ENCODE results near the gene TMEM223. TPM values are rescaled to one million over a fixed set of nuclear protein-coding genes. Genes with fewer than 3 reads are reported as not detected.
A peak's percentile ranks its signal among the peaks of the same experiment; 100 is the strongest.
"Not testable (repeated sequence)": the region's sequence is repeated elsewhere in the genome, so short reads cannot be mapped to it uniquely, and the experiment has no call there.

Gene TMEM223
- total RNA-seq, 1 donor from 2014 or later, result 21.8 TPM

DNA sequence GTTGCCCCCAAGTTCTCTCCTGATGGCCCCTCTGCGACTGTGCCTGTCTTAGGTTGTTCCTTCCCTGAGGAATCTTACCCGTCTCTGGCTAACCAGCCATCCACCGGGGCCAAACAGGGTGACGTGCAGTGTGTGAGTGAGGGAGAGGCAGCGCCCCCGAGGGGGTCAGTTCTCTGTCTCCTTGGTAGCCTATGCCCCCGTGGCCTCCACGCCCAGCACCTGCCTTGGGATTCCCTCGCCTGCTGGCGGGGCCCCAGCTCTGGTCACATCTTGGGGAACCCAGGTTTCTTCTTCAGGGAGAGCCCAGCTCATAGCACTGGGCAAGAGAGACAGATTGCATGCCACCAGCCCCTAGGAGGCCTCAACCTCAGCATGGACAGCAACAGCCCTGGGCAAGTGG is 7.7 kb upstream of the TMEM223 start:
- DNase-seq, result no peak

DNA sequence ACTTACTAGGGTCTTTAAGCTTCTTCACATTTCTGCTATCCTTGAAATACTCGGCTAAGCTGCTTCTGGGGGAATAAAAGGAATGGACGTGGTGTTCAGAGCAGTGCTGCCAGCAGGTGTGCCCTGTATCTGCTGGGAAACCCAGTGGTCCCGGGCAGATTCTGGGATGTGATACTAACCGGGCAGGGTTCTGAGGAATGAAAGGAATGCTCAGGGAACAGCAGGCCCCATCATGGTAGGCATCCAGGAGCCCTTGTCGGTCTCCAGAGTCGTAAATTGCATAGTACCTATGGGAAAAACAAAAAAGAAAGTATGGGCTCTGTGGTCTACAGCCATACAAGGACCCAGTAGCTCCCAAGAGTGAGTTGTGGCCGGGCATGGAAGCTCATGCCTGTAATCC is 4.5 kb upstream of the TMEM223 start:
- DNase-seq, result no peak

DNA sequence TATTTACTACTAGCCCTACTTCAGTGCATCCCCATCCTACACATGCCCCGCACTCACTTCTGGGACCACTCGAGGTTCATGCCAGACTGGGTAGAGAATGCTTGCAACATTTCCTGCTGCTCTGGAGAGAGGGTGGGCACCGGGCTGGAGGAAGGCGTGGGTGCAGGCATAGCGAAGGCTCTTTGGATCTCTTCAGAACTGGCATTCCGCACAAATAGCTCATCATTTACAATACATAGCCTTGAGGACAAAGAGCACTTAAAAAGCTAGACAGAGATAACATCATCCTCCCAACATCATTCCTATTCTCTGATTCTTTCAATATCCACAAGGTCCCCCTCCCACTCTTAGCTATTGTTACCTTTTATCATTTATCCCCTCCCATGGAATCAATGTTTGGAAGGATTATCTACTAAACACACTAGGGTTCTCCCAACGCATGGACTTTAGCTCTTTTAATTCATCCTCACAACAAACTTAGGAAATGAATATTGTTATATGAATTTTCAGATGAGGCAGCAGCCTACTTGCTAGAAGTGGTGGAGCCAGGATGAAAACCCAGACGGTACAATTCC is 2.5 kb upstream of the TMEM223 start:
- no peak for DNase-seq

DNA sequence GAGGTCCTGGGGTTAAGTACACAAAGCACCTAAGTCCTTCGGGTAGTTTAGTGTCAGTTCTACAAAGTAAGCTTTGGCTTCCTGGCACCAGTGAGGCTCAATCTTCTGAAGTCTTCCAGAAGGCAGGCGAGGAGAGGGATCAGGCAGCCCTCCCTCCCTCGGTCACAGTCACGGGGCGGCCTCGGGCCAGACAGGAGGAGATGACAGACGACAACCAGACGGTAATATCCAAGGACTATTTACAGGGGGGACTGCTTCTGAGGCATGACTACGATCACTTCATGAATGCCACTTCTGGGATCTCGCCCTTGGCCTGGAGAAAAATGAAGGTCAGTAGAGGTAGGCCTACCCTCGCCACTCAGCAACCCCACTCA is 383 bp upstream of the TMEM223 start:
- DNase-seq, result no peak

DNA sequence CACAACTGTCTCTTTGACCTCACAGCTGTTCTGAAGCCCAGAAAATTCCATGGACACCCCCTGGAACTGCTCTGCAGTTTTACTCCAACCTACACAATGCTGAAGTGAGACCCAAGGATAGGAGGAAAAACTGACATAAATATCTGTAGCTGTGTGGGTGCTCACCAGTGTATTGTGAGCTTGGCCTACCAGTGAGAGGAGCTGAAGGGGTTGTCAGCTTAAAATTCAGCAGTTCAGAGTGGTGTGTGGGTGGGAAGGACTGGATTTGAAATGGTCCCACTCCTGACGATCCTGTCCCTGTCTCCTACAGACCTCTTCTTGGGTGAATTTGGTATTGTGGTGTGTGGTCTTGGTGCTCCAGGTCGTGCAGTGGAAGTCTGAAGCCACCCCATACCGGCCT is 2.2 kb downstream of the TMEM223 start:
- no peak for DNase-seq

DNA sequence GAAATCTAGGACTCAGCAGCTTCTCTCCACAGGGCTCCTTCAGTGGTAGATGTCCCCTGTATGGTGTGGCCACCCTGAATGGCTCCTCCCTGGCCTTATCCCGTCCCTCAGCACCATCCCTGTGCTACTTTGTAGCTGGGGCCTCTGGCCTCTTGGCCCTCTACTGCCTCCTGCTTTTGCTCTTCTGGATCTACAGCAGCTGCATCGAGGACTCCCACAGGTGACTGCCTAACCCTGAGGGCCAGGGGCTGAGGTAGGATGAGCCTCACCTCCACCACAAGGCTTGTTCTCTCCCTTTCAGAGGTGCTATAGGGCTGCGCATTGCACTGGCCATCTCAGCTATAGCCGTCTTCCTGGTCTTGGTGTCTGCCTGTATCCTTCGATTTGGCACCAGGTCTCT is 2.8 kb downstream of the TMEM223 start:
- no peak for DNase-seq

DNA sequence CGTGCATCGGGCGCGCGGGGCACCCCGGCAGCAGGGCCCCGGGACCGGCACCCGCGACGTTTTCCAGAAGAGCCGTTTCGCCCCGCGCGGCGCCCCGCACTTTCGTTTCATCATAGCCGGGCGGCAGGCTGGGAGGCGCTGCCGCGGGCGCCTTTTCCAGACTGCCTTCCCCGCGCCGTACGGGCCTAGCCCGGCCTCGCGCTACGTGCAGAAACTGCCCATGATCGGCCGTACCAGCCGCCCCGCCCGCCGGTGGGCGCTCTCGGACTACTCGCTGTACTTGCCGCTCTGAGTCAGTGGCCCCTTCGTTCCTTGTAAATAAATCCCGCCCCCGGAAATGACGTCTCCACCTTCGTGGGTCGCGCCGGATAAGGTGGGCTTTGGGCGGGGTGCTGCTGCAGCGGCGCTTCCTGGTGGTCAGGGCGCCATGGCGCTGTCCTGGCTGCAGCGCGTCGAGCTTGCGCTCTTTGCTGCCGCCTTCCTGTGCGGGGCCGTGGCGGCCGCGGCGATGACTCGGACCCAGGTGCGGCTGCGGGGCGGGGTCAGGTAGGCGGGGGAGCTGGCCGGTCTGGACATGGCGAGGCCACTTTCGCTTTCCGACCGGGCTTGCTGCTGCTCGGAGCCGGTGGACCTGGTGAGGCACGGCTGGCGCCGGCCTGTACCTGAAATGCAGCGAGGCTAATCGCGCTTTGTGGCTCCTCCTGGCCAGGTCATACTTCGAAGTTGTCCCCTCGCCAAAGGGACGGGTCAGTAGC is 4.6 kb downstream of the TMEM223 start, which contains the start of gene TMEM179B:
TSS of gene TMEM179B (plus strand) at position 398 of the 755 bp plus-strand sequence. CDS start at position 428, 30 bp downstream.
- DNase-seq, result peak; percentile 99

DNA sequence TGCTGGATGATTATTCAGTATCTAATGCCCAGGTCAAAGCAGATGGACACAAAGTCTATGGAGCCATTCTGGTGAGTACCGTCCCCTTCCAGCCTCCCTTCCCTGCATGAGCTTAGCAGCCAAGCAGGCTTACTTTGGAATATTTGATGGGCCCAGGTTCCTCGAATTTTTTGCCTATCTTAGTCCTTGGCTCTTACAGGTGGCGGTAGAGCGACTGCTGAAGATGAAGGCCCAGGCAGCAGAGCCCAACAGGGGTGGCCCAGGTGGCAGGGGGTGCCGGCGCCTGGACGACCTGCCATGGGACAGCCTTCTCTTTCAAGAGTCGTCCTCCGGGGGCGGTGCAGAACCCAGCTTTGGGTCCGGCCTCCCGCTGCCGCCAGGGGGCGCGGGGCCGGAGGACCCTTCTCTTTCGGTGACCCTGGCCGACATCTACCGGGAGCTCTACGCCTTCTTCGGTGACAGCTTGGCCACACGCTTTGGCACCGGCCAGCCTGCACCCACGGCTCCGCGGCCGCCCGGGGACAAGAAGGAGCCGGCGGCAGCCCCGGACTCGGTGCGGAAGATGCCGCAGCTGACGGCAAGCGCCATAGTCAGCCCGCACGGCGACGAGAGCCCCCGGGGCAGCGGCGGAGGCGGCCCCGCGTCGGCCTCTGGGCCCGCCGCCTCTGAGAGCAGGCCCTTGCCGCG is 5.3 kb downstream of the TMEM223 start:
- peak; percentile 90 for DNase-seq

DNA sequence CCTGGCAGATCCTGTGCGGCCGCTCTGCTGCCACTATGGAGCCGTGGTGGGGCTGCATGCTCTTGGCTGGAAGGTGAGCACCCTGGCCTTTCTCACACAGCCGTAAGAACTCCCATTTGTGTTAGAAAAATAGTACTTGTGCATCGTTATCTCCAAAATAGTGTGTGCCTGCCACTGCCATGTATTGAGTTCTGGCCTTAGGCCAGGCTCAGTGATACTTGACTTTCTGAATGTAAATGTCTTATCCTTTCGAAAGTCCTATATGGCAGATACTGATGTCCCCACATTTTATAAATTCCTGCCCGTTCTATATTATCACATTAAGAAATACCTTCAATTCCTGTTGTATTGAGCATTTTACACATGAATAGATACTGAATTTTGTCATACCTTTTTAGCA is 9.1 kb downstream of the TMEM223 start:
- DNase-seq, result no peak

DNA sequence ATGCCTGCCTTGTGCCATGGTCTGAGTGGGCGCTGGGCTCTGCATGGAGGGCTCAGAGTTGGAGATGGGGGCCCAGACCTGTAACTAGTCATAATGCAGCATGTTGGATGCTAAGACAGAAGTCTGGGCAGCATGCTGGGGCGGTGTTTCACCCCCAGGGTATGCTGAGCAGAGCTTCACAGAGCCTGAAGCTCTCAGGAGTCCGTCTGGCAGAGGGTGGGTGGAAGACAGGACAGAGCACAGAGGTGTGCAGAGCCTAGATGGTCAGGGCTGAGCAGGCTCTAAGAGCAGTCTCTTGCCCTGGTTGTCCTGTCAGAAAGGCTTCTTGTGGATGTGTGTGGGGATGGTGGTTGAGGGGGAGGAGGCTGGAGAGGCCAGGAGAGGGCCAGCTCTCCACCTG is 13.4 kb downstream of the TMEM223 start:
- no peak for DNase-seq

DNA sequence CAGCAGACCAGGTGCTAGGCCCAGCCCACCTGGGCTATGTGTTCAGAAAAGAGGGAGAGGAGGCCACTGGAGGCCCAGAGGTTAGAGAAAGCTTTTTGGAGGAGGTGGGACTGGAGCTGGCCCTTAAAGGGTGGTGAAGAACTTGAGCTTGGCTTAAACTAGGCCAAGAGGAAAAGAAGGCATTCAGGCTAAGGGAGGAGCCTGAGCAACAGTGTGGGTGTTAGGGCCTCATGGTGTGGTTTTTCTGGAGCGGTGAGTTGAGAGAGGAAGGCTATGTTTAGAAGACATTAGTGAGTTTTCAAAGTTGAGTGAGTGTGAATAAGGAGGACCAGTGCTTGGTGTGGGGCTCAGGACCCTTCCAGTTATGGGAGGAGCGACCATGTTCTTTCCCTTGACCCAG is 14.4 kb downstream of the TMEM223 start:
- no peak for DNase-seq

DNA sequence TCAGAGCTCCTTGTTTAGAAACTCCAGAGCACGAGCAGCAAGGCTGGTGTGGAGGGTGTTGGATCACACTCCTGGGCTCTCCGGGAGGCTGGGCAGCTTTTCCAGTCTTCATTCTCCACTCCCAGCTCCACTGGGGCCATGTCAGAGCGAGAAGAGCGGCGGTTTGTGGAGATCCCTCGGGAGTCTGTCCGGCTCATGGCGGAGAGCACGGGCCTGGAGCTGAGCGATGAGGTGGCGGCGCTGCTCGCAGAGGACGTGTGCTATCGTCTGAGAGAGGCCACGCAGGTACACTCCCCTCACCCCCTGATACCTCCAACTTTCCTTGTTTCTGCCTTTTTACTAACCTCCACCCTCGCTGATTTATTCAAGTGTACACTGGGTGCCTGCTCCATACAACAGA is 16.2 kb downstream of the TMEM223 start:
- DNase-seq, result no peak

DNA sequence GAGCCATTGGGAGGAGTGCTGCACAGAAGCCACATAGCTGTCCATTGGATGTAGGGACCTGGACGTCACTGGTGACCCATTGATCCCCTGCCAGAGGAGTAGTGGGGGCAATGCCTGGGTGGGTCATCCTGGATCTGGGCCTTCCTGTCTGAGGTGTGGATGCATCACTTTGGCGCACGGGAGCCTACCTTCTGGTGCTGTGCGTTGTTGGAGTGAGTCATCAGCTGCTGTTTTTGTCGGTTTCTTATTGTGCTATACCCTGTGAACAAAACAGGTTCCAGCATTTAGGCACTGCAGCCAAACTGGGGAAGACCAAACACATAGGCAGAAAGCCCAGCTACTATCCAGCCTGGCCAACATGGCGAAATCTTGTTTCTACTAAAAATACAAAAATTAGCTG is 17.4 kb downstream of the TMEM223 start:
- peak; percentile 42 for DNase-seq

DNA sequence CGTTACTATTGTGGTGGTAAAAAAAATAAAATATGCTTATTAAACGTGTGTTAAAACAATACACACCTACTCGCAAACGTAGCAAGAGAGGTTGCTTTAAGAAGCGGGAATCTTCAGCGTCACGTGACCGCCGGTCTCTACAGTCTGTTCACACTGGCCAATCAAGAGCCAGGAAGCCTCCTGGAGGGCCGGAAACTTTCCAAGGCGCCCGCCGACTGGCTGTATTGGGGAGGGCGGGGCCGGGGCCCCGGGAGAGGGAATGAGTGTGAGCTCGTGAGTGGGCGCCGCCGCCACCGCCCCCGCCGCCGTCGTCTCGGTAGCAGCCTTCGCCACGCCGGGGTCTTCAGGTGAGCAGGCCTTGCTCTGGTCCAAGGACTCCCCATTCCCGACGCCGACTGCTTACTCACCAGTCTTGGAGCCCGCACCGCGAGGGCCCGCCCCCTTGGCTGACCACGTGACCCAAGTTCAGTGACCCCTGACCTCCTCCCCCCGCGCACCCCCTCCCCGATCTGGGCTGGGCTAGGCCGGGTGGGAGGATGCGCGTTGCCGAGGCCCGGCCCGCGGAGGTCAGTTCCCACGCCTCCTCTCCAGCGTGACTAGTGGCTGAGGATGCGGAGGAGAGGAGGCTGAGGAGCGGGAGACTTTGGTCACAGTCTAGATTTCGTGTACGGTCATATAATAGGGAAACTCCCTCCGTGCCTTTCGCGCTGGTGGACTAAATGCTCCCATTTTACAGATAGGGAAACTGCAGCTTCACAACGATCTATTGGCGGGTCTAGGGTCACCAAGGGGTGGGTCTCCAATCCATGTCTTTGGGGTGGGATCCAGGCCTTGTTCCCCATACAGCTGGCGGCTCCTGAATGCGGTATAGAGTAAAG is 20.4 kb downstream of the TMEM223 start, which contains the start of gene TAF6L:
TSS of gene TAF6L (plus strand) at position 253 of the 878 bp plus-strand sequence. CDS start 4,388 bp downstream, outside the sequence.
- DNase-seq, result peak; percentile 98

DNA sequence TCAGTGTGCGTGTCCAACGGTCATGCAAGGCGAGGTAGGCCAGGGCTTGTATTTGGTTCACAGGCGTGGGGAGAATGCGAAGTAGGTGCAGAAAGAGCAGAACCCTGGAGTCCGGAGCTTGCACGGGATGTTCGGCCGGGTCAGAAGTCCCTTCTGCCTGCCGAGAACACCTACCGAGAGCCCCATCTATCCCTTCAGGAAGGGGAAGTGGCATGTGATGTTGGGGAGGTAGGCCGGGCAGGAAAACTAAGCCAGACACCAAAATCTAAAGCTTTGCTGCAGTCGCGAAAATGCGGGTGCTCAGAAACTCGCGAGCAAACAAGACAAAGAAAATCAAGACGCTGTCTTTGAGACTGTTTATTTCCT is 21.0 kb downstream of the TMEM223 start:
- DNase-seq, result no peak

DNA sequence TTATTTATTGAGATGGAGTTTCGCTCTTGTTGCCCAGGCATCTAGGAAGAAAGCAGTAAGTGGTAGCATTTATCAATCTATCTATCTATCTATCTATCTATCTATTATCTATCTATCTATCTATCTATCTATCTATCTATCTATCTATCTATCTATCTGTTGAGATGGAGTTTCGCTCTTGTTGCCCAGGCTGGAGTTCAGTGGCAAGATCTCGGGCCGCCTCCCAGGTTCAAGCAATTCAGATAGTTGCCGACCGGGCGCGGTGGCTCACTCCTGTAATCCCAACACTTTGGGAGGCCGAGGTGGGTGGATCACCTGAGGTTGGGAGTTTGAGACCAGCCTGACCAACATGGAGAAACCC is 31.0 kb downstream of the TMEM223 start:
- not testable (repeated sequence) for DNase-seq

DNA sequence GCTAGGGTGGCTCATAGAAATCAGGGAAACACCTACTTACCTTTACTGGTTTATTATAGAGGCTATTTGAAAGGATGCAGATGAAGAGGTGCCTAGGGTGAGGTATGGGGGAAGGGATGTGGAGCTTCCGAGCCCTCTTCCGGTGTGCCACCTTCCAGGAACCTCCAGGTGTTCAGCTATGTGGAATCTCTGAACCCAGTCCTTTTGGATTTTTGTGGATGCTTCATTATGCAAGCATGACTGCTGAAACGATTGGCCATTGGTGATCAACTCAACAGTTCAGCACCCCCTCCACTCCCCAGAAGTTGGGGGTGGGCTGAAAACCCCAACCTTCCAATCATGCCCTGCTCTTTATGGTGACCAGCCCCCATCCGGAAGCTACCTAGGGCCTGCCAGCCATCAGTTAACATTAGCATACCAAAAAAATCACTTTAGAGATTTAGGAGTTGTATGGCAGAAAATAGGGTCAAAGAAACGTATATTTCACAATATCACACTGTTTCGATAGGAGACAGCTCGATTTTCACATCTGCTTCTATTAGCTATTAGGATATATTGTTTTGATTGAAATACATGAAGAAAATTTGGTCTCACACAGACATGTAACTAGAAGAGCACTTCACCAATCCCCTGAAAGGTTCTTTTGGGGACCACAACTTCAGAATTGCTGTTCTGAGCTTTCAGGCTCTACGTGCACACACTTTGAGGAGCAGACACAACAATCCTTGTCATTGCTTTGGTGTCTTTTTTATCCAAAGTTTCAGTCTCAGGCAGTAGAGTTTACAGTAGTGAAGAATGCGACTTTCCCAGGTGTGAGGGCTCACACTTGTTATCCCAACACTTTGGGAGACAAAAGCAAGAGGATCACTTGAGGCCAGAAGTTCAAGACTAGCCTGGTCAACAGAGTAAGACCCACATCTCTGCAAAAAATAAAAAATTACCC is 33.7 kb downstream of the TMEM223 start:
- DNase-seq, result no peak

DNA sequence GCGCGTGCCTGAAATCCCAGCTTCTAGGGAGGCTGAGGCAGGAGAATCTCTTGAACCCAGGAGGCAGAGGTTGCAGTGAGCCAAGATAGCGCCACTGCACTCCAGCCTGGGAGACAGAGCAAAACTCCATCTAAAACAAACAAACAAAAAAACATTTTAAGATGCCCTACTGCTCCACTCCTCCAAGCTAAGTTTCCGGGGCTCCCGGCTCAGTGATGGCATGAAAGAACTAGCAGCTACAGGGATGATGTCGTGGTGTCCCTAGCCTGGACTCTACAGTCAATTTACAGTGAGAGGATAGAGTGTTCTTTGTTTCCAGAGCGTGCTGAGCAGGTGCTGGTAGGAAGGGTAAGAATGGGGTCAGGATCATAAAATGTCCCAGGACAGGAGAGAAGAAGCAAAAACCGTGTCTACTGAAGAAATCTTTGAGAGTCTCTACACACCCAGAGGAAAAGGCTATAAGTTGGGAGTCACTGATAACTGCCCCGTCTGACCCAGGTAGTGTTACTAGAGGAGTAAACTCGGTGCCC is 36.7 kb downstream of the TMEM223 start:
- DNase-seq, result no peak

DNA sequence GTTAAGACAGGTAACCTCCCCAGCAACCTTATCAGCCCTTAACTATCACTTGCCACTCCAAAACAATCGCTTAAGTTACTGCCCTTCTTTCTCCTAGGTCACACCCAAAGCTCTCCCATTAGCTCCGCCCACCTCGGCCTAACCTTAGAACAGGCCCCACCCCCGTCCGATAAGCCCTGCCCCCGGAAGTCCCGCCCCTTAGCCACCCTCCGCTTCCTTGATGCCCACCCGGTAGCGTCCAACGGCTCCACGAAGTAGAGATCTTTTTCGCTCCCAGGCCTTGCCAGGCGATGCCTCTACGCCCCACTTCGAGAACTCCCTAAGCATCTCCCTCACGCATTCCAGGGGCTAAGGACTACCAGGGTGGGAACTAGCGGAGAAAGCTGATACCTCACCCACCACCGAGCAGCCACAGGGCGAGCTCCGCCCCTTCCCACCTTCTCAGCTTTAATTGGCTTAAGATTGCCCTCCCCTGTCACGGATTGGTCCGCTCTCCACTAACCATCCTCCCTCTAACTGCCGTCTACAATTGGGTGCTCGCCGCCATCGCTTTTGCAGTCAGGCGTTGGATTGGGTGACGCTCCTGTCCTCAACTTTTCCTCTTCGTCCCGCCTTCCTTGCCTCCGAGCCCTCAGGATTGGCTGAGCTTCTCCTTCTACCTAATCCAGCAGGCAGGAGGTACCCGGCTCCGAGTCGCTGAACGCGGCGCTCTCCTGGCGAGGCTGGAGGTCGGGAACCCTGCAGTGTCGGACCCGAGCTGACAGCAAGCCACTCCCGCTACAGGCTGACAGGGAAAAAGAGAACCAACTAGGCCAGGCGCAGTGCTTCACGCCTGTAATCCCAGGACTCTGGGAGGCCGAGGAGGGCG is 37.8 kb downstream of the TMEM223 start, which contains the start of gene ZBTB3:
TSS of gene ZBTB3 (minus strand) at position 425 of the 868 bp plus-strand sequence. CDS start 496 bp downstream, outside the sequence.
- DNase-seq, result peak; percentile 100

All from dermis blood vessel endothelial cell (primary cell).